ENCODE measurements around the gene RABIF.
A peak's percentile ranks its signal among the peaks of the same experiment; 100 is the strongest.
"Not testable (repeated sequence)": the region's sequence is repeated elsewhere in the genome, so short reads cannot be mapped to it uniquely, and the experiment has no call there.

RABIF gene

DNA sequence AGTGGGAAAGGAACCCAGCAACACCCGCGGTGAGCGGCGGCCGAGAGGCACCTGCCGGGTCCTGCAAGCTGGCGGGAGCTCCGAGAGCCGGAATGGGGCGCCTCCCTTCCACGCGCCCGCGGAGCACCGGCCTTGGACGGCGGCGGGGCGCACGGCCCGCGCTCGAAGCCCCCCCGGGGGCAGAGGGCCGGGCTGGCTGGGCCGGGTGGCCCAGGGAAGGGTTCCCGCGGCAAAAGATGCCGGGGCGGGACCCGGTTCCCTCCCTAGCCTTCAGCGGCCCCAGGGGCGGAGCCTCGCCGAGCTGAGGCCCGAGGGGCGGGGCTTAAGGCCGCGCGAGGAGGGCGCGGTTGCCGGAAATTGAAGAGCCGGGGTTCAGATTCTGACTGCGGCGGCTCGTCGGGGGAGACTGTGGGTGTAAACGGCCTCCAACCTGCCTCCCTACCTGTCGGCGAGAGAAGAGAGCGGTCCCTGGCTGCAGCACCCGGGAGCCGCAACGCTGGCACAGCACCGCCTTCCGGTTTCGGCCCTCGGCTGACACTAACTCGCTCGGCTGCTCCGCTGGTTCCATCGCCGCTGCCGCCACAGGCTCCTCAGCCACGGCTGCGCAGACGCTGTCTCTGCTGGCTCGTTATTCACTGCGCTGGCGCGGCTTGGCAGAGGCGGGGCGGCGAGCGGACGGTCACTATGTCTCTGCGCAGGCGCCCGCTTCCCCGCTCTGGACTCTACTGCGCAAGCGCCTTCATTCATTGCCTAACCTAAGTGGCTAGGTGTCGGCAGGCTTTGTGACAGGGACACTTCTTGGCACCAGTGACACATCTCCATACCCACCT is at the start of gene RABIF:
RABIF (minus strand) TSS at position 619 of the 830 bp plus-strand sequence; CDS start at position 568, 51 bp downstream.
- peak; percentile 91 for DNase-seq (ENCODE audit: low read depth)

DNA sequence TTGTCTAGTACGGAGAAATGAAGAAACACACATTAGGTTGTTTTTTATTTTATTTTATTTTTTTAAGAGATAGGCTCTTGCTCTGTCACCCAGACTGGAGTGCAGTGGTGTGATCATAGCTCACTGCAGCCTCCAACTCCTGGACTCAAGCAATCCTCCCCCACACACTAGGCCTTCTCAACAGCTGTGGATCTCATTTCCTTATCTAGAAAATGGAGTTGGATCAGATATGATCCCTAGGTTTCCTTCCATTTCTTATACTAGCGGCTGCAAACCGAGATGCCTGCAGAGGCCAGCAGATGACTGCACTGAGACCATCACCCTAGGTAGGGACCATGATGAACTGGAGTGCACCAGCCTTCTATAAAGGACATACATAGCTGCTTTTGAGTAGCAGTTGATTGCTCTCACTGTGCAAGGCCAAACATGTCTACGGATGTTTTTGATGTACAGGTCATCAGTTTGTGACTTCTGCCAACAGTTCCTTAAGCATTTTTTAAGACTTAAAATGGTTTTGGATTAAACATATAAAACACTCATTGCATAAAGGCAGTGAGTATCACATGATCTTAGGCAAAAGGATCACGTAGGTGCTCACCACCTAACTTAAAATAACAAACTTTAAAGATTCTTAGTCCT is 49.5 kb upstream of the RABIF start:
- no peak for DNase-seq (ENCODE audit: low read depth)

- not testable (repeated sequence) for DNase-seq (ENCODE audit: low read depth)
These were observed 47.5 kb upstream of the RABIF start for GRCh38 chr1:202936409-202936808.

GRCh38 chr1:202935844-202936243 is 46.9 kb upstream of the RABIF start:
- no peak for DNase-seq (ENCODE audit: low read depth)

DNA sequence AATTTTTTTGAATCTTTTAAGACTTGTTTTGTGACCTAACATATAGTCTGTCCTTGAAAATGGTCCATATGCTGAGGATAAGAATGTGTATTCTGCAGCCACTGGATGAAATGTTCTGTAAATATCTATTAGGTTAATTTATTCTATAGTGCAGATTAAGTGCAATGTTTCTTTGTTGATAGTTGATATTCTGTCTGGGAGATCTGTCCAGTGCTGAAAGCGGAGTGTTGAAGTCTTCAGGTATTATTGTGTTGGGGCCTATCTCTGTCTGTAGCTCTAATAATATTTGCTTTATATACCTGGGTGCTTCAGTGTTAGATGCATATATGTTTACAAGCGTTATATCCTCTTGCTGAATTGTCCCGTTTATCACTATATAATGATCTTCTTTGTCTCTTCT is 45.8 kb upstream of the RABIF start:
- DNase-seq (ENCODE audit: low read depth), result no peak

- no peak for DNase-seq (ENCODE audit: low read depth)
These were observed 43.5 kb upstream of the RABIF start for GRCh38 chr1:202932476-202932875.

GRCh38 chr1:202926581-202927491 is 37.9 kb upstream of the RABIF start, which contains the start of gene KLHL12:
Gene KLHL12 (minus strand): TSS chr1:202927234. CDS start chr1:202925162, 2,072 bp downstream.
- DNase-seq (ENCODE audit: low read depth), result peak; percentile 88

DNA sequence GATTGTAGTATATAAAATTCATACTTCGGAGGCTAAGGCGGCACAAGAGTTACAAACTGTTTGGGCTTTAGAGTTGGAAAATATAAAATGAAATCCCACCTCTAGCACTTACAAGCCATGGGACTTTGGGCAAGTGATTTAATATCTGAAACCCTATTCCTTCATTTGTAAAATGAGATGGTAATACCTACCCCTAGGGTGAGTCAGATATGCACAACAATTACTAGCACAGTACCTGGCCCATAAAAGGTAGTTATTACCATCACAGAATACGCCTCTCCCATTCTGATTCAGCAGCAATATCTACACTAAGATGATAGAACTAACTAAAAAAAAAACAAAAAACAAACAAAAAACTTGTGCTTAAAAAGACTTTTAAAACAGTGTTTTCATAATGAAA is 34.6 kb upstream of the RABIF start:
- DNase-seq (ENCODE audit: low read depth), result no peak

- no peak for DNase-seq (ENCODE audit: low read depth)
These were observed 30.7 kb upstream of the RABIF start for GRCh38 chr1:202919615-202920014.

DNA sequence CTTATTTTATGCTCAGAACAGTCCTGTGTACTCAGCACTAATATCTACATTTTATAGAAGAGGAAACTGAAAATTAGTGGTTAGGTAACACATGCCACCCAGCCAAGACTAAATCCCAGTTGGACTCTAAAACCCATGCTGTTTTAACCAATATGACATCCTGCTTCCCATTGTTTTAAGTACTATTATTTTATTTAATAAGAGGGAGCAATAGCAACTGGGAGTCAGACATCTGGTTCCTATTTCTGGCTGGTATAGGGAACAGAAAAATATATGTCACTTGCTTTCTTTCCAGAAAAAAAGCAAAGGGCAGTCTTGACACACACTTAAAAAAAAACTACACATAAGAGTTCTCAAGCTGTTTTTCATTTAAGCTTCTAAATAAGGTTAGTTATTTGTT is 26.2 kb upstream of the RABIF start:
- DNase-seq (ENCODE audit: low read depth), result no peak

GRCh38 chr1:202912476-202912875 is 23.5 kb upstream of the RABIF start:
- not testable (repeated sequence) for DNase-seq (ENCODE audit: low read depth)

DNA sequence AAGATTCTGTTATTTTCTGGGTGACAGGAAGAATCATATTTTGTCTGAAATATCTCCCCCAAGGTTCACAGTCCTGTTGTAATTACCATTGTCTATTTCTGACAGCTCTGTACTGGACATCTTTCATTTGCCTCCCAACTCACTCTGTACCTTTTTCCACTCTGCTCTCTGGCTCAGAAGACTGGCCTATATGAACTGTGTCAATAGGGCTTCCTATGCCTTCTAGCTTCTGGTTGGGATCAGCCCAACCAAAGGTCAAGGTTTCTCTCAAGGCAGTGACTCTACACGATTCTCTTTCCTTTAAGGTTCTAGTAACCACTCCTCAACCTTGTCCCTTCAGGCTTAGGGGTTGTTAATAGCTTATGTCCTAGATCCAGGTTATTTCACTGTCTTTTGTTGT is 20.5 kb upstream of the RABIF start:
- DNase-seq (ENCODE audit: low read depth), result no peak

DNA sequence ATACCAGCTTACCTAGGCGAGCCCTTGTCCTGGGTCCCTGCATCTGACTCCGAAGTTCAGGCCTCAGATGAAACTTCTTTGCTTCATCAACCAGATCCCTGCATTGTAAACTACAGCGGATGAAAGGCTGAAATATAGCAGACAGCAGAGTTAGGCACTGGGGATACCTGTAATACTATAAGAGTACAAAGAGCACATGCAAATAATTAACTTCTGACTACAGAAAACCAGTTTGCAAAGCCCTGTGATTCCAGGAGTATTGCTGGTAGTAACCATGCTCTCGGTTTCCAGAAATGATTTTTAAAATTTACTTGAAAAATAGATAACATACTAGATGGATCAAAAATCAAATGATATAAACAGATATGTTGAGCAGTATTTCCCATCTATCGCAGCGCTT is 20.0 kb upstream of the RABIF start:
- no peak for DNase-seq (ENCODE audit: low read depth)

DNA sequence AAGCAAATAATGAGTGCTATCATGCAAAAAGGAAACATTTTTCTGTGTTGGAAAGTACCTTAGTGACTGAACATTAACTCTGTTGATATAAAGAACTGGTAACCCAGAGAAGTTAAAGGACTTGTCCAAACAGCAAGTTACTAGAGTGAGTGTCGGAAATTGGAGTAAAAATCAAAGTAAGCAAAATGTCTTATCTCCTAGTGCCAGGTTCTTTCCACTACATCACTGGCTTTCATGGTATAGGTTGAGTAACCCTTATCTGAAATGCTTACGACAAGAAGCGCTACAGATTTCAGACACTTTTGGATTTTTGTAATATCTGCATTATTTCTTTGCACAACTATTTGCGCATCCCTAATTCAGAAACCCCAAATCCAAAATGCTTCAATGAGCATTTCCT is 16.4 kb upstream of the RABIF start:
- DNase-seq (ENCODE audit: low read depth), result no peak

- not testable (repeated sequence) for DNase-seq (ENCODE audit: low read depth)
These were observed 14.9 kb upstream of the RABIF start for GRCh38 chr1:202903808-202904207.

DNA sequence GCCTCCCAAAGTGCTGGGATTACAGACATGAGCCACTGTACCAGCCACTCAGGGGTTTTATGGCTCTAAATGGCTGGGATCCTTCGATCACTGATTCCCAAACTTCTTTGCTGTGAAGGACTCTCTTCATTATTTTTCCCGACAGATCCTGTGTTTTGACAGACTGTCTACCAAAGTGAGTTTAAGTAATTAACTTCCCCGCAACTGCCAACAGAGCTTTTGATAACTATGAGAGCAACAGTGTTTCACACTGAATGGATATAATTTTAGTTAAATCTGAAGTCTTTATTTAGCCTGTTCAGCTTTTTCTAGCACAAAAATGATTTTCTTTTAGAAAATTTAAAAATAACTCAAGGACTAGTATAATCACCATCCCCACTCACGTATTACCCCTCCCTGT is 12.6 kb upstream of the RABIF start:
- DNase-seq (ENCODE audit: low read depth), result no peak

GRCh38 chr1:202892501-202892900 is 3.6 kb upstream of the RABIF start:
- DNase-seq (ENCODE audit: low read depth), result no peak

DNA sequence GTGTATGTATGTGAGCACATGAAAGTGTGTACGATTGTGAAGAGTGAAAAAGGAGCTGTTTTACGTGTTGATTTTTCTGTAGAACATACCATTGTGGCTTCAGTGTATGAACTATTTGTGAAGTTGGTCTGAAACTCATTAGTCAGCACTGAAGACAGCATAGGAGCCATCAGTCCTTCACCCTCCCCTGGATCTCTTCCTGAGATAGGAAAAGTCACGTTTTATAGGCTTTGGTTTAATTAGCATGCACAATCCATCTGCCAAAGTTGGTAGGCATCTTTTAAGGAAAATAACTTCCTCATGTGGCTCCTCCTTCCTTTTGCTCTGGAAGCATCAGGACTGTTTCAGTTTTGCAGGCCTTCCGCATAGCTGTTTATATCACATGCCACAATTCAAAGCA is 1.4 kb upstream of the RABIF start:
- no peak for DNase-seq (ENCODE audit: low read depth)

DNA sequence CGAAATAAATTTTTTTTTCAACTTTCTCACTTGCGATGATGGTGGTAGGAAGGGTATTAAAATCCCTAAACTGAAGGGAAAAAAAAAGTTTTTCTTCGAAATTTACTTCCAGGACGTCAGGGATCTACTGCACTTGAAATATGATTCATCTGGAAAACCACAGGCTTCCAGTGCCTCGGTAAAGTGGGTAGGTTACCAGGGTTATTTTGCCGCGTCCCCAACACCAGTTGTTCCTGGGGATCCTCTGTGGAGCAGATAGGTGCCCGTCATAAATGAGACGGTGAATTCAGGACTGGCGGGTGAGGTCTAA is 773 bp downstream of the RABIF start:
- no peak for DNase-seq (ENCODE audit: low read depth)

- no peak for DNase-seq (ENCODE audit: low read depth)
These were observed 7.9 kb downstream of the RABIF start for GRCh38 chr1:202880961-202881460.

DNA sequence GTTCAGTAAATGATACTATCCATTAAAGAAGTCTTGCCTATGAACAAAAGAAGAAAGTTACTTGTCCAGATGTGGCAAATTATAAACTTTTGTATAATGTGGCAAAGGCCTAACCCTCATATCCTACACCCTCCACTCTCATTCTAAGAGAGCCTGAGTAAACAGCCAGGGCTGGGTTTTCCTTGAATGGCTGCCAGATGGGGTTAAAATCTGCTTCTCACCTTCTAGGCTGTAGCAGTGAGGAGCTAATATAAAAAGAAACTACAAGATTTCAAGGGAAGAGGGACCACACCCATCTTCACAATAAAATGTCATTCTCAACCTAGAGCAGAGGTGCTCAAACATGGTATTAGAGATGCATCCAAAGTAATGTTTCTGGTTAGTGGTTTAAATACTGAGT is 8.9 kb downstream of the RABIF start:
- DNase-seq (ENCODE audit: low read depth), result no peak

GRCh38 chr1:202879128-202879527 is 9.8 kb downstream of the RABIF start:
- DNase-seq (ENCODE audit: low read depth), result no peak

All from stimulated activated CD8-positive, alpha-beta memory T cell treated with anti-CD3 and anti-CD28 coated beads, Interleukin-15, amount 100 ng/mL, for 24 hours (primary cell).